ENCODE data around the gene SLC22A3.
"Not testable (repeated sequence)": the region's sequence is repeated elsewhere in the genome, so short reads cannot be mapped to it uniquely, and the experiment has no call there.

Gene SLC22A3

DNA sequence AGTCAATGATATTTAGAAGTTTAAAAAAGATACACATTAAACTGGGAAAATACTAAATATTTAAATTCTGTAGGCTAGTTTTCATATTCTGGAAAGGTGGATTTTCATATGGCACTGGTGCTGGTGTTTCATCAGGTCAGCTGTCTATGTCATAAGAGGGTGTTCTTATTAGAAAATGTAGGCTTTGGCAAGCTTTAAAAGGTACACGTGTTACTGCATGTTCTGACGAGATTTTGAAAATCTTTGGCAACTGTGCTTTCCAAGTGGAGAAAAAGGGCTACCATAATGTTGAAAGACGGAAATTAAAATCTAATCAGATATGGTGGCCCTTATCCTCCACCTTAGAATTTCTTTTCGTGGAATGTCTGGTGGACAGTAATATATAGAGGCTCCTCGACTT, 30.0 kb downstream of the SLC22A3 start:
- H3K36me3 Mint-ChIP-seq: no peaks in the 10 kb centered on the region
- ATAC-seq (no peak), DNase-seq (ENCODE audit: low spot score in 2 of 2) (no peak)
- no peaks in the 10 kb centered on the region for H3K4me1 Mint-ChIP-seq
- no peak overlapping the region for H3K4me3 Mint-ChIP-seq
- no peak overlapping the region for H3K27ac Mint-ChIP-seq
- peaks cover 8% of the 10 kb centered on the region for H3K9me3 Mint-ChIP-seq

DNA sequence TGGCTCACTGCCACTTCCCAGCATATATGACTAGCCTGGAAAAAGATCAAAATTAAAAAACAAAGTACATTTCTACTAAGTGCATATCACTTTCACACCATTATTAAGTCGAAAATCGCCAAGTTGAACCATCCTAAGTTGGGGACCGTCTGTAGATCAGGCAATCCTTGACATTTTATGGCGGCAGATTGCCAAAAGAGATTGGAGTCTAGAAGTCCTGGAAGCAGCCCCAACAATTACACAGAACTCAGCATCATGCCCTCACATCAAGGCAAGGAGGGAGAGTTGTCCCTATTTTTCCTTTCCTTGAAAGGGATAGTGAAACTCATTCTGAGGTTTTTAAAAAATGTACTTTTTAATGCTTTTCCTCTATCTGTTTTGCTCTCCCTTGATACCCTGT, 30.7 kb downstream of the SLC22A3 start:
- no peak overlapping the region for H3K4me3 Mint-ChIP-seq
- no peaks in the 10 kb centered on the region for H3K36me3 Mint-ChIP-seq
- ATAC-seq: no peak
- H3K4me1 Mint-ChIP-seq: no peaks in the 10 kb centered on the region
- peaks cover 10% of the 10 kb centered on the region for H3K9me3 Mint-ChIP-seq
- DNase-seq (ENCODE audit: low spot score in 2 of 2): no peak
- no peak overlapping the region for H3K27ac Mint-ChIP-seq

DNA sequence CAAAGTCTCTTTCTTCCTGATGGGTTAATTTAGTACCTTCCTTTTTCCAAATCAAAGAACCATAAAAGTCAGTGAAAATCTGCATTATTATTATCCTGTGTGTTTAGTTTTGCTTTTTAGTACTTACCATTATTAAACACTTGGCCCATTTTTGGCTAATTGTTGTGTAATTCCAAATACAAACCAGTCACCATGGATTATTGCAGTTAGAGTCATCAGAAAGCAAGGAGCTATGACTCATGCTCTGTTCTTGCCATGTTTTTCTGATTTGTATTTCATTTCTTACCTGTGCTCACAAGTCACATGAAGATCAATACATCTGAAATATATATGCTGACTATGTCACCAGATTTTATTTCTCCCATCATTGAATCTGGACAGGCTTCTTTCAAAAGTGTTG, 31.3 kb downstream of the SLC22A3 start:
- H3K4me3 Mint-ChIP-seq: no peak overlapping the region
- no peaks in the 10 kb centered on the region for H3K4me1 Mint-ChIP-seq
- no peak for ATAC-seq
- no peak overlapping the region for H3K27ac Mint-ChIP-seq
- H3K36me3 Mint-ChIP-seq: no peaks in the 10 kb centered on the region
- H3K9me3 Mint-ChIP-seq: peaks cover 10% of the 10 kb centered on the region
- DNase-seq (ENCODE audit: low spot score in 2 of 2): no peak

DNA sequence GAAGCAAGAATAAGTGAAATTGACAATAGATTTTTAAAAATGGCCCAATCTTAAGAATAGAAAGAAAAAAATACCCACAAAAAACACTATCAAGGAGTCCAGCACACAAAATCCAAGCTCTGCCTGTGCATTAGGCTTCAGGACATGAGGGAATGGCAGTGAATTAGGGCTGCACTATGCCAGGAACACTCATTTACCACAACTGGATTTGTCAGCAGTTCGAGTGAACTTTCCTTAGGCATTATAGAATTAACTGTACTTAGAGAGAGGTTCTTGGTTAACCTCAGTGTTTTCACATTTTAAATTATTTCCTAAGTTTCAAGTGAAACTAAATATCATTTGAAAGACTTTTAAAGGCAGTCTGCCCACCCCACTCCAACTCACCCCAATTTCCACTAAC, 34.8 kb downstream of the SLC22A3 start:
- DNase-seq (ENCODE audit: low spot score in 2 of 2) (no peak), ATAC-seq (no peak)
- Mint-ChIP-seq H3K4me3 (no peak overlapping the region), H3K36me3 (no peaks in the 10 kb centered on the region), H3K9me3 (peaks cover 10% of the 10 kb centered on the region), H3K4me1 (no peaks in the 10 kb centered on the region), H3K27ac (no peak overlapping the region)

DNA sequence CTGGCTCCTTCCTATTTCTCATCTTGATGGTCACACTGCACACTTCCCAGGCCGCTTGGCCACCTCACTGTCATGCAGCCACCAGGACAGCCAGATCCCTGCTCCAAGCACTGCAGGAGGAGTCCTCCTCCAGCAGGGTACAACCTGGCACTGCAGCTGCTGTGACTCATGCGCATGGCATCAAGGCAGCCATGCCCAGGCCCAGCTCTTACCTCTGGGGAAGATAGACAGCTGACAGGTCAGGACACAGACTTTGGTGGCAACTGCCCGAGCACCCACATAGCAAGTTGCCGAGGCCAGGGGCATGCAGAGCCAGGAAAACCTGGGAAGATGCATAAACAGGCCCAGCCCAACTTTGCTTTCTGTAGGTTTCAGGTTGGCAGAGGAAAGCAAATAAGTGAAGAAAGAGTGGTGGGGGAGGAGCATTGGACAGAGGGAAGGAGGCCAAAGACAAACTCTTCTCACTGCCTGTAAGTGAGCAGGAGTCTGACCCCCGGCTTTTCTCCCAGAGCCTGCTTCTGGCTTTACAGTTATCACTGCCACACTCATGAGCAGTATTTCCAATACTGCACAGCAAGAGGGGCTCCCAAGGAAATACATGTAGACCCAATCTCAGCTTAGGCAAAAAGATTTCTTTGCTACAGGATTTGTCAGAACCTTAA, 38.8 kb downstream of the SLC22A3 start:
- H3K4me1 Mint-ChIP-seq: no peaks in the 10 kb centered on the region
- no peak for DNase-seq (ENCODE audit: low spot score in 2 of 2)
- peaks cover 9% of the 10 kb centered on the region for H3K9me3 Mint-ChIP-seq
- no peaks in the 10 kb centered on the region for H3K36me3 Mint-ChIP-seq
- peak; percentile 14 for ATAC-seq
- no peak overlapping the region for H3K27ac Mint-ChIP-seq
- H3K4me3 Mint-ChIP-seq: no peak overlapping the region

DNA sequence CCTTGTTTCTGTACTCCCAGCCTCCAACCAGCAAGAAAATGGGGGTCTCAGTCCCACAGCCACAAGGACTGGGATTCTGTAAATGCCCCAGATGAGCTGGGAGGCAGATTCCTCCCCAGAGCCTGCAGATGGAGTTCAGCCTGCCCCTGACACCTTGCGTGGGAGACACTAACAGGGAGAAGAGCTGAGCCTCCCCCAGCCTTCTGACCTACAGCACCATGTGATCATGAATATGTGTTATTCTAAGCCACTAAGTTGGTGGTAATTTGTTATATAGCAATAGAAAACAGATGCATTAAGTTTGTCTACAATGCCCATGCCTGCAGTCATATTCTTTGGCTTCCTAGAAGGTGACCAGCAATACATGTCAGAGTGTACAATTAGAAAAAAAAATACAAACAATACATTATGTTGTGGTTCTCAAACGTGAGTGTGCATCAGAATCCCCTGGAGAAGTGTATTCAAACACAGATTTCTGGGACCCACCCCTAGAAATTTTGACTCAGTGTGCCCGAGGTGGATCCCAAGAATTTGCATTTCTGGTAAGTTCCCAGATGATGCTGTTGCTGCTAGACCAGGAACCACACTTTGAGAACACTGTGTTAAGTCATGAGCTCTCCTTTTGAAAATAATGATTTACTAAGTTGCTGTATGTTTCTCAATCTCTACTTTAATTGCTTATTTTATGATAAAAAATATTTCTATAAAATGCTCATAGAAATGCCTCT, 39.9 kb downstream of the SLC22A3 start:
- H3K9me3 Mint-ChIP-seq: peaks cover 4% of the 10 kb centered on the region
- ATAC-seq (no peak), DNase-seq (ENCODE audit: low spot score in 2 of 2) (no peak)
- H3K27ac Mint-ChIP-seq: no peak overlapping the region
- no peaks in the 10 kb centered on the region for H3K4me1 Mint-ChIP-seq
- no peak overlapping the region for H3K4me3 Mint-ChIP-seq
- no peaks in the 10 kb centered on the region for H3K36me3 Mint-ChIP-seq

DNA sequence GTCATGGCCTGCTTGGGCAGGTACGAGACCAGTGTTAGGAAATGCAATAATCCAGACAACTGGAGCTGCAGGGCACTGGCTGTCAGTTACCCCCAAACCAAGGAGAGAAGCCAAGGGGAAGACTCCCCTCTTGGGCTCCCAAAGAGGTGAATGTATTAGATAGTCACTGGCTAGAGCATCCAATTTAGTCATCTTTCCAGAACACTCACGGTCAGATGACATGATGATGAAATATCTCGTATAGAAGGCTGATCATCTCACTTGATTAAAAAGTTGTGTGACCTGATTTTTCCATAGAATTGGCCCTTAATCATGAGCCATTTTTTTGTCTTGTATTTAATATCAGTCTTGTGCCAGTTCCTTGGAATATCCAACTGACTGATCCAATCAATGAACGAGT, 40.7 kb downstream of the SLC22A3 start:
- Mint-ChIP-seq H3K36me3 (no peaks in the 10 kb centered on the region), H3K9me3 (peaks cover 3% of the 10 kb centered on the region), H3K27ac (no peak overlapping the region), H3K4me1 (no peaks in the 10 kb centered on the region), H3K4me3 (no peak overlapping the region)
- DNase-seq (ENCODE audit: low spot score in 2 of 2): no peak
- no peak for ATAC-seq

DNA sequence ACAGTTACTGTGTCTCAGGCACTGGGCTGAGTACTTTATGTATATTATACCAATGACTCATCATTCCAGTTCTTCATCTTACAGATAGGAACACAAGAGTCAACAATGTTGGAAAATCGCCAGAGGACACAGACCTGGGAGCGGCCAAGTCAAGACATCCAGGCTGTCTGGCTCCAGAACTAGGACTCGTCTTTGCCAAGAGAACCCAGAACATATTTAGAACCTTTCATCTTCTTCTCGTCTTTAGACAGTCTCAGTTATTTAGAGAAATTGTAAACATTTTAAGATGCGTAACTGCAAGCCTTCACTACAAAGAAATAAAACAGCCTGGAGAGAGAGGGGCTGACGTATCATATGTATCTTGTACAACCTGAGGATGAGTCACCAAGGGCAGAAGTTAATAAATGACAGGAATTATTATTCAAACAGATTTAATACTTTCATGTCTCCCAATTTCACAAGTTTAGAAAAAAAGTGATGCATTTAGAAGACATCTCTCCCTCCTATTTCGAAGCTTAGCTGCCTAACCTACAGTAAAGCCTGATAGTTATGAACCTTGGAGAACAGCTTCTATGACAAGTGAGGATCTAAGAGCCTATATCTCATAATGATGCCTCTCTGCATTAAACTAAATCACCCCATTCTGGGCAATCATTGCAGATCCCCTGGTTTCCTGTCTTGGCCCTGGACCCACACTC, 43.4 kb downstream of the SLC22A3 start:
- no peak overlapping the region for H3K27ac Mint-ChIP-seq
- ATAC-seq: no peak
- no peak overlapping the region for H3K4me3 Mint-ChIP-seq
- no peaks in the 10 kb centered on the region for H3K36me3 Mint-ChIP-seq
- H3K9me3 Mint-ChIP-seq: peaks cover 3% of the 10 kb centered on the region
- DNase-seq (ENCODE audit: low spot score in 2 of 2): no peak
- H3K4me1 Mint-ChIP-seq: no peaks in the 10 kb centered on the region

DNA sequence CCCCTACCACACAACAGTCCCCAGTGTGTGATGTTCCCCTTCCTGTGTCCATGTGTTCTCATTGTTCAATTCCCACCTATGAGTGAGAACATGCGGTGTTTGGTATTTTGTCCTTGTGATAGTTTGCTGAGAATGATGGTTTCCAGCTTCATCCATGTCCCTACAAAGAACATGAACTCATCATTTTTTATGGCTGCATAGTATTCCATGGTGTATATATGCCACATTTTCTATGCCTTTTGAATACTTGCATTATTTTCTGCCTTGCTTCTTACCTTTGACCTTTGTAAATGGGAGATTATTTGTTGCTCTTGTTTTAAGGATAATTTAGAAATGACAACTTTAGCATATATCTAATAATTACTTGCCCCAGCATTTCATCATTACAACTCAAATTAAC, 45.3 kb downstream of the SLC22A3 start:
- not testable (repeated sequence) for H3K4me1 Mint-ChIP-seq; H3K9me3 Mint-ChIP-seq; H3K27ac Mint-ChIP-seq; H3K36me3 Mint-ChIP-seq; H3K4me3 Mint-ChIP-seq; DNase-seq (ENCODE audit: low spot score in 2 of 2); ATAC-seq

DNA sequence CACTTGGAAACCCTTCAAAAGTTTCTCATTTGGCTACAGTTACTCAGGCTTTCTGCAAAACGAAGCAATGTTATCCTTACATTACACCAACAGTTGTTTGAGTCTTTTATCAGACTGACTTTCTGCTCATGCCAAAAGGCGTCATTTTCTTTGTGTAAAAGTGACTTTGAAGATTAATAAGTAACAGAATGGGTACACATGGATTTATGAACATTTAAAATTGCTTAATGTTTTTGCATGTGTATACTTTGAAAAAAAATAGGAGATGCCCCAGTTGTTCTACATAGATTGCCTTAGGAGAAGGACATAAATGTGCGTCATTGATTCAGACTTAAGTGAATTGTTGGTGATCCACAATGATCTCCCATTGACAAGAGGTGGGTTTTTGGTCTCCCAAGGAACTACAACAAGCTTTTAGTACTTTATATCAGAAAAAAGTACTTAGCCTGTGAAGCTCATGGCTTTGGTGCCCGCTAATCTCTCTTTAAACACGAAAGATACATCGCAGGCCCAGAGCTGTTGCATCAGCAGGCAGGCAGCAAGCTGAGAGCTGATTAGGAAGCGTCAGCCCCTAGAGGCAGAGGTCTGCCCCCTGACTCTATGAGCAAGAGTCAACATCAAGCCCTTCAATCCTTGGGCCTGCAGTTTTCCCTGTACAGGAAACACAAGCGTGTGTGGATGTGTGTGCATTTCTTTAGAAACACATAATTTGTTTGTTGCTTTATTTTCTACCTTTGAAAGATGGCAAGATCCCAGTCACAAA, 45.9 kb downstream of the SLC22A3 start:
- H3K9me3 Mint-ChIP-seq: peaks cover 3% of the 10 kb centered on the region
- no peak for ATAC-seq
- no peak overlapping the region for H3K4me3 Mint-ChIP-seq
- H3K4me1 Mint-ChIP-seq: peaks cover 5% of the 10 kb centered on the region
- no peak for DNase-seq (ENCODE audit: low spot score in 2 of 2)
- H3K27ac Mint-ChIP-seq: no peak overlapping the region
- no peaks in the 10 kb centered on the region for H3K36me3 Mint-ChIP-seq

DNA sequence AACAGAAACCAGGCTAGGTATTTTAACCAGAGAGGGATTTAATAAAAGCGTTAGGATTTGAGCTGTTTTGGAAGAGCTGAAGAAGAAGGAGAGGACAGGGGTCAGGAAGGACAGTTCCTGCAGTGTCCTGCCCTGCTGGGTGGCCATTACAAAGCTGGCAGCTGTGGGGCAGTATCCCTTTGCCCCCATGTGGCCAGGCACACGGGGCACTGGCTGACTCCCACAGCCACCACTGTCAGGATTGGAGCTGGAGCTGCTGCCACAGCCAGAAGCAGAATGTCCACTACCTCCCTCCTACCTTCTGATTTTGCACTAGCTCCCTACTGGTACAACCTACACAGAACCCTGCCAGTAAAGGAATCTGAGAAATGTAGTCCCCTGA, 46.5 kb downstream of the SLC22A3 start:
- ATAC-seq: no peak
- H3K27ac Mint-ChIP-seq: no peak overlapping the region
- peaks cover 3% of the 10 kb centered on the region for H3K9me3 Mint-ChIP-seq
- no peak for DNase-seq (ENCODE audit: low spot score in 2 of 2)
- no peaks in the 10 kb centered on the region for H3K36me3 Mint-ChIP-seq
- H3K4me1 Mint-ChIP-seq: peaks cover 11% of the 10 kb centered on the region
- H3K4me3 Mint-ChIP-seq: no peak overlapping the region

DNA sequence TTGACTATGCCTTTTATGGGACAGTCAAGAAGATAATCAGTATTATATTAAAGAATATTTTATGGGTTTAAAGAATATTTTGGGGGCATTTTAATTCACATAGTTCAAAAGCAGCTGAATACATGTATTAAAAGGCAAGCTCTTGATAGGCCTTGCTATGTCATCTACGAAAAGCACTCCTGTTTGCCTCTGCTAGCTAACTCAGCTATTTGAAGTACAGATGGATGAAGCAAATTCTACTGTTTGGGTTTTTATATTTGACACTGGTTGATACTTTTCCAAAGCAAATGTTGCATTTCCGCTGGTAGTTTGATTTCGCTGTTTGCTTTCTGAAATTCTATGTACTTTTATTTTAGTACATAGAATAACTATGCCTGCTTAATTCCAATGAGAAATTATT, 47.0 kb downstream of the SLC22A3 start:
- ATAC-seq (no peak), DNase-seq (ENCODE audit: low spot score in 2 of 2) (no peak)
- Mint-ChIP-seq H3K9me3 (peaks cover 3% of the 10 kb centered on the region), H3K36me3 (no peaks in the 10 kb centered on the region), H3K4me1 (peaks cover 15% of the 10 kb centered on the region), H3K27ac (no peak overlapping the region), H3K4me3 (no peak overlapping the region)

DNA sequence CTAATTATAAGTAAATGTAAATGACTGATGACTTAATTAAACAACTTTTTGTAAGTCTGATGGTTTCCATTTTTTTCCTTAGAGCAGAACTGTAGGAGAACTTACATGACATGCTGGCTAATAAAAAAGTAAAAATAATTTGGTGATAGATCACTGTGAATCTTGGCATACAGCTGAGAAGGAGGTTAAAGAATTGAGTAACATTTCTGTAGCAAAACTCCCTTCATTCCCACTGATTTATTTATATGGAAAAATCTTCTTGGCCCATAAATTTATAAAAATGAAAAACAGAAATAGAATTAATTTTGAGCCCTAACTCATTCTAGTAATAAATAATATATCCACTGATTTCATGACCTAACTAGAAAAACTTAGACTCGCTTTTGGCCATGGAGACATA, 48.1 kb downstream of the SLC22A3 start:
- no peak overlapping the region for H3K27ac Mint-ChIP-seq
- no peaks in the 10 kb centered on the region for H3K36me3 Mint-ChIP-seq
- peaks cover 3% of the 10 kb centered on the region for H3K9me3 Mint-ChIP-seq
- no peak overlapping the region for H3K4me3 Mint-ChIP-seq
- peaks cover 21% of the 10 kb centered on the region for H3K4me1 Mint-ChIP-seq
- ATAC-seq (no peak), DNase-seq (ENCODE audit: low spot score in 2 of 2) (no peak)

DNA sequence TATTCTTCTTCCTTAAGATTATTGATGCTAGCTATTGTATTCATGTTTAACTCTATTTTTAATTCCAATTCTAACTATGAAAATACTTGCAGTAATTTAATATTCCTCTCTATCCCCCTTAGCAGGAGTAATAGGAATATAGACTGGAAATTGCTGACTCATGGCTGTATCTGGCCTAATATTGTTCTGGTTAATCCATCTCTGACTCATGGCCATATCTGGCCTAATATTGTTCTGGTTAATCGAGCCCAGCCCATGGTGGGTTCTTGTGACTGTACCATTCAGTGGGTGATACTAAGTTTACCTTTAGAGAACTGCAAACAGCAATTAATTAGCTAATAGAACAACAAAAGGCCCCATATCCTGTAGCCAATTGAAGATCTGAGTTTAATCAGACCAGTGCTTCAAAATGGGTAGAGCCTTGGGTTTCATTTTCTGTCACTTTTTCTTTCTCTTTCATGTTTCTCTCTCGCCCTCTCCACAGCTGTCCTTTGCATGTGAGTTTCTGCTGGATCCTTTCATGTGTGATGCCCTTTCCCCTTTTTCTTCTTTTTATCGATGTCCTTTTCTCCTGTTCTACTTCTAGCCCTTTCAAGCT, 50.6 kb downstream of the SLC22A3 start:
- Mint-ChIP-seq H3K36me3 (no peaks in the 10 kb centered on the region), H3K9me3 (no peaks in the 10 kb centered on the region), H3K27ac (no peak overlapping the region), H3K4me3 (no peak overlapping the region), H3K4me1 (peaks cover 21% of the 10 kb centered on the region)
- ATAC-seq (peak; percentile 67), DNase-seq (ENCODE audit: low spot score in 2 of 2) (no peak)

DNA sequence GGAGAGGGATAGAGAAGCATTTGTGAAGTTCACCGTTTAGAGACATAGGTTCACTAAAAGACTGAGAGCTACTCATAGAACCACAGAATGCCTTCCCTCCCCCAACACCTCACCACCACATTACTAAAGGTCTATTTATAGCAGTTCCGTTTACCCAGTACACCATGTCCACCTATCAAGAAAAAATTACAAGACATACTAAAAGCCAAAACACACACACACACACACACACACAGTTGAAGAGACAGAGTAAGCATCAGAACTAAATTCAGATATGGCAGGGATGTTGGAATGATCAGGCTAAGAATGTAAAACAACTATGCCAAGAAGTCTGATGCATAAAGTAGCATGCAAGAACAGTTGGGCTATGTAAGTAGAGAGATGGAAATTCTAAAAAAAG, 52.3 kb downstream of the SLC22A3 start:
- peak; percentile 70 for ATAC-seq
- Mint-ChIP-seq H3K4me3 (no peak overlapping the region), H3K9me3 (no peaks in the 10 kb centered on the region), H3K36me3 (no peaks in the 10 kb centered on the region), H3K27ac (no peak overlapping the region), H3K4me1 (peaks cover 21% of the 10 kb centered on the region)
- DNase-seq (ENCODE audit: low spot score in 2 of 2): no peak

Data from stimulated activated effector memory CD8-positive, alpha-beta T cell treated with anti-CD3 and anti-CD28 coated beads, Interleukin-12 subunit alpha, Interleukin-12 subunit beta, amount 100 ng/mL, for 72 hours (primary cell).